NOMO-1 (cell line): ENCODE data around the gene MINDY4.

Source experiments
- DNase-seq, 2 experiments: peaks; one replicate each; lab custom pipeline; 2025; ENCODE audit not compliant: unreplicated experiment in 2 of 2; lab: John Stamatoyannopoulos, UW

MINDY4 gene

DNA sequence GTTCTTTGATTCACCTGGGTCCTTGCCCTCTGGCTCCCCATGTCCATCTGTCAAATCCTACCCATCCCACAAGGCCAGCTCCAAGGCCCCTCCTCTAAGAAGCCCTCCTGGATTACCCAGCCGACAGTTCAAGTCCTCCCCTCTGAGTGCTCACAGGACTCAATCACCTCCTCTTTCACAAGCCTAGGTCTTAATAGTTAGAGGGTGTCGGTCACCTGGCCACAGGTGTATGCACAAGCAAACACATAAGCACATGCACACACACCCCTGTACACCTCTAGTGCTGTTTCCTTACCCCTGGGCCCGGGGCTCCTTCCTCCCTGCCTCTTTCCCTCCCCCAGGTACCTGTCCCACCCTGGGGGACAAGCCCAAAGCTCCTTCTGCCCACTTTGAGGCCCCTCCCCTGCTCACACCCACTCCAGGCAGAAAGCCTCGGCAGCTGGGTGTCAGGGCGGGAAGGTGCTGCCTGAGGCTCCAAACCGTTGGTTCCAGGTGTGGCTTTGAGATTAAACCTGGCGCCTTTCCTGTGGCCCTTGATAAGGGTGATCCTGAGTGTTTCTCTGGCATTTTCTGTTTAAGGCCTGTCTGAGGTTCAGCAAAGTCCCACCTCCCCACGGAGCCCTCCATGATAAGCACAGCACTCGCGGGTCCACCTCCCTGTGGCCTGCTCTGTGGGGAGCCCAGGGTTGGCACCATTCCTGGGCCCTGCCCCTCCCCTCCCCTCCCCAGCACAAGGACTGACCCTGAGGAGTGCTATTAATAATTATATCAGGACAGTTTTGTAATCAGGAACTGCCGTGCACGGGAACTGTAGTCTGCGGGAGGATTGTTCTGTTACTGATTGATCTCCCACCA is 125.8 kb downstream of the MINDY4 start:
- DNase-seq, result no peak

GRCh38 chr7:30897770-30898169 is 126.6 kb downstream of the MINDY4 start:
- DNase-seq, result no peak

DNA sequence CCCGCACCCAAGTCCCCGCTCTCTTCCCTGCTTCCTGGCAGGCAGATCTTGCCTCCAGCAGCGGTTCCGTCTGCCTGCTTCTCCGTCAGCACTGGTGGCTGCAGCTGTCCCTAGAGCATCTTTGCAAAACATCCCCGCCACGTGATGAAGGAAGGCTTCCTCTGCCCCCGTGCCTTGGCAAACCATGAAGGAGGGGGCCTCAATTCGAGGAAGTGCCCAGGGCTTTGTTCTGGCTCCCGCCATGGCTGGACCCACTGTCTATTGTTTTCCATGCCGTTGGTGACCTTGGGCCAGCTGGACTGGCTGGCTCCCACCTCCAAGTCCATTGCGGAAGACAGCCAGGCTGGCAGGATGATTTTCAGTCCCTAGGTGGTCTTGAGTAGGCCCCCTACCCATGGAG is 127.2 kb downstream of the MINDY4 start:
- no peak for DNase-seq

DNA sequence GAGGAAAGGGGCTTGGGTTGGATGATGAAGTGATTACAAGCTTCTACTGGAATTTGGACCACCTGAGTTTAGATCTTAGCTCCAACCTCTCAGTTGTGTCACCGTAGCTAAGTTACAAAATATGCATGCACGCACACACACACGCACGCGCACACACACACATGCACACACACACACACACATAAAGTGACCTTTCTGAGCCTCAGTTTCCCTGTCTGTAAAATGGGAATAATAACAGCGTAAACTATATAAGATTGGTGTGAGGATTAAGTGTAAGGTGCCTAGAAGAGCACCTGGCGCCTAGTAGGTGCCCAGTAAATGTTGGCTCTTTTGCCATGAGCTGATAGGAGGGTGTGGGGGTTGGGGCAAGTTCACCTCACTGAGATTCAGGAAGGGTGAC is 127.8 kb downstream of the MINDY4 start:
- DNase-seq, result no peak

GRCh38 chr7:30899630-30900029 is 128.4 kb downstream of the MINDY4 start:
- DNase-seq, result no peak

- DNase-seq, result no peak
Observed at GRCh38 chr7:30900053-30900452, 128.8 kb downstream of the MINDY4 start.

DNA sequence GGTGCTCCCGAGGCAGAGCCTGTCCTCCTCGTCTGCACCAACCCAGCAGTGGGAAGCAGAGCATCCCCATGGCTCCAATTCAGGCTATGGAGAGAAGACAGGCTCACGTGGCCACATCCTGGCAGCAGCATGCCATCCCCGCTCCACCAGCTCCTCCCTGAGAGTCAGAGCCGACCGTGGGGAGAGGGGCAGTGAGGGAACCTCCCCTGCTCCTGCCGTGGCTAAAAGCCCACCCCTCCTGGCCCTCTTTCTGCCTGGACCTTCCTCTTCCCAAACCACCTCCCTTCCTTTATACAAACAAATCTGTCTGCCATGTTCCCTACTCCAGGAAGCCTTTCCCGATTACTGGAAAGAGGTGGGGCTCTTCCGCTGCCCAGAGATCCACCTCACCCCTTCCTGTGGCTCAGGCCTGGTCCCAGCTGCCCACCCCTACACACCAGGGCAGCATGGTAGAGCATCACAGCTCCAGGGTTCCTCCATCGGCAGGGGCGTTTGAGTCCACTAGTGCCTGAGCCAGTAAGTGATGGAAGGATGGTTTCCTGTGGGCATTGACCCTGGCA is 129.7 kb downstream of the MINDY4 start:
- DNase-seq, result no peak

- no peak for DNase-seq
Observed at GRCh38 chr7:30901856-30902255, 130.6 kb downstream of the MINDY4 start.

GRCh38 chr7:30902466-30902865 is 131.2 kb downstream of the MINDY4 start:
- no peak for DNase-seq

- DNase-seq, result no peak
Observed at GRCh38 chr7:30903146-30903545, 131.9 kb downstream of the MINDY4 start.

DNA sequence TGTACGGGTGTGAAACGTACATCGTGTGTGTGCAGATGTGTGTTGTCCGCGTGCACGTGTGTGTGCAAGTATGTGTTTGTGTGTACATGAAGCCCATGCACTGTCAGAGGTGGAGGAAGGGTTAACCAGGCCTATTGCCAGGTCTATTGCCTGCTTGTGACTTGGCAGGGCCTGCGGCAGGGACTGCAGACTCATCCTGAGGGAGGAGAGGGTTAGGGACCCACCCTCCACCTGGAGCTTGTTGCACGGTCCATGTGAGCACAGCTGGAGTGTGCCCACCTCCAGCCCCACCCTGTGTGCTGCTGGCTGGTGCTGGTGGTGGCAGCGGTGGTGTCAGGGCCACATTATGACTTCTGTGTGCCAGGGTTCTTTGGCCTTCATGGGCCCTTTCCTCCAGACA is 133.3 kb downstream of the MINDY4 start:
- no peak for DNase-seq

GRCh38 chr7:30905078-30906012 is 134.1 kb downstream of the MINDY4 start:
- DNase-seq, result no peak

GRCh38 chr7:30906014-30906413 is 134.8 kb downstream of the MINDY4 start:
- DNase-seq, result no peak

DNA sequence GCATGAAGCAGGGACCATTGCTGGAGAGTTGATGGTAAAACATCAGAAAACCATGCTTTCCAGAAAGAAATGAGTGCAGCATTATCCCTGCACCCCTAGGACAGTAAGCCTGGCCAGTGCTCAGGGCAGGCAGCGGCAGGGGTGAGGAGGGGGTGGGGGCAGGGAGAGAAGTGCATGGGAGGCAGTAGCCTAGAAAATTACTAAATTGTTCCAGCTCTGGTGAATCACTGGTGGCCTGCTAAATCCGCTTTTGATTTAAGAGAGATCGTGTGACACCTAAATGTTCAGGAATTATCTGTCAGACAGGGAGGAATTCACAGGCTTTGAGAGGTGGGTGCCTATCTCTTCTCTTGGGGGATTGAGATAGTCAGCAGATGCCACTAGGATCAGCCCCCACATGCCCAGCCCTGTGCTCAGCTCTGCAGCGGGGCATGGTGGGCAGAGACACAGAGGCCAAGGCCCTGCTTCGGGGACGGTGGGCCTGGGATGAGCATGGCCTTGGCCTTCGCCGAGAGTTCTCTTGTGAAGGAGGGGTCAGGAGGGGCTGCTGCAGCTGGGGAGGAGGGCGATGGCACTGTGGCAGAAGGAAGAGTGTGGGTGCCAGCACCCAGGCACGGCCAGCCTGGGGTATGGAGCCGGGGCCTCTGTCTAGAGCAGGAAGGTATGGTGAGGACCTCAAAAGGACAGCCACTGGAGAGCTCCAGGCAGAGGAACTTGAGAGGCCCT is 135.5 kb downstream of the MINDY4 start:
- DNase-seq, result no peak

DNA sequence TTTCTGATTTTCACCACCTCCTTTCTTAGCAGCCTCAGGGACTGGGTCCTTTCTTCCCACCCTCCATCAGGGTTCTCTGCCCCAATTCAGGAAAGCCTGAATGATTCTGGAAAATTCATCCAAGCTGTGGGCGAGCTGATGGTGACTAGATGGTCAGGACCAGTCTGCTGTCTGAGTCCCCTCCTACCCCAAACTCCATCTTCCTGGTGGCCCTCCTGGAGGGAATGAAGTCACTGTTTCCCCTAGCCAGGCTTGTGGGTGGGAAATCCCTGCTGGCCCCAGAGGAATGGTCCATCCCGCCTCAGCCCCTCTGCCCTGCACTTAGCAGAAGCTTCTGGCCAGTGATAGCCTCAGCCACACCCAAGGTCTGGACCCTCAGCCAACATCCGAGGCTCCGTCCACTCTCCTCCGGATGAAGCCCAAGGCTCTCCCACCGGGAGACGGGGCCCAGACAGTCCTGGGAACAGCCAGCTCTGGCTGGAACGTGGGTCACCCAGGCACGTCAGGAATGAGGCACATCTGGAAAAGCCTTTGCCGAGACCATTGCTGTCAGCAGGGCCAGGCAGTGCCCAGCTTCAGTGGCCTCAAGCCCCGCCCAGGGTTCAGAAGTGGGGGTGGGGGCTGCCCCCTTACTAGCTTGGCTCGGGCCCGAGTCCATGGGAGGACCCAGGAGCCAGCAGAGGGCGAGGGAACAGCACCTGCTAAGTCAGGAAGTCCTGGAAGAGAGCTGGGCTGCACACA is 136.5 kb downstream of the MINDY4 start:
- DNase-seq, result no peak

DNA sequence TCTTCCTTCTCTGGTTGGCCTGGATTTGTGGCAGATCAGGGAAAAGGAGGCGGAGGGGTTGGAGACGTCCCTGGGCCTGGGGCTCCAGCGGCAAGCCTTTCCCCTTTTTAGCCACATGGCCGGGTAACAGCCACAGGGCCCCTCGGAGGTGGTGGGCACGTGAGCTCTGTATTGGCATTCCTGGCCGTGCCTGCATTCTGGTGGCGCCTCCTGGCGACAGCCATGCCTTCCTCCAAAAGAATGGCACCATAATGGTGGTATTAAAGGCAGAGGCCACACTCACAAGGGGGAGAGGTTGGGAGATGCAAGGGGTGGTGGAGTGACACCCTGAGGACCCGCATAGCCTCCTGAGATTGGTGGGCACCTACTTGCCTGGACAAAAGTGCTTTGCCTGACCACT is 137.5 kb downstream of the MINDY4 start:
- no peak for DNase-seq

GRCh38 chr7:30909431-30909830 is 138.2 kb downstream of the MINDY4 start:
- no peak for DNase-seq

GRCh38 chr7:30910411-30911073 is 139.3 kb downstream of the MINDY4 start:
- DNase-seq, result peak in 1 of 2 experiments; percentile 1

DNA sequence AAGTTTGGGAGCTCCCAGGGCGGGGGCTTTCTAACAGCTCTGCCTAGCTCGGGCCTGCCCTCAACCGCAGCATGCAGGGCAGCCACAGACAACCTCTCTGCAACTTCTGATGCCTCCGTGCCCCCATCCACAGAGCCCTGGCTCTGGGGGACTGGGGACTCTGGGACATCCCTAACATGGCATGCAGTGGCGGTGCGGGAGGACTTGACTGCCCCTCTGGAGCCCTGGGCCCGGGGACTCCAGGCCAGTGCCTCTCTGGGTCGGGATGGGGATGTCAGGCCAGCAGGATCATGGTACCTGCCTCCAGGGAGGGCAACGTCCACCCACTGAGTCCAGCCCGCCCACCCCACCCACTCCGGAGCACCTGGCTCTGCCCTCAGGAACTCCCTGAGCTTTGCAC is 139.9 kb downstream of the MINDY4 start:
- no peak for DNase-seq

- DNase-seq, result no peak
Observed at GRCh38 chr7:30911561-30911969, 140.3 kb downstream of the MINDY4 start, which contains the start of gene AQP1. Gene AQP1 (plus strand): TSS chr7:30911853. CDS start chr7:30911910, 57 bp downstream.
